Esophagus muscularis mucosa (tissue), 3 donors: Measurements from ENCODE around the gene ZBTB7C.

Source experiments
- POLR2AphosphoS5 ChIP-seq, 2 donors: sonication (generic); formaldehyde crosslinking; IDR thresholded peaks; one replicate each; pipeline ENCODE4 v1.6.1; 2017; ENCODE audit warnings: antibody characterized with exemption in 2 of 2
- TF ChIP-seq, protein P1 (sequence below), 3 experiments: fragments of 200-600 bp in 2 of 3; fragments of 450-650 bp in 1 of 3; sonication (generic) in 2 of 3; IDR thresholded peaks; one replicate each; pipeline ENCODE4 v1.5.1; 2017 to 2019; ENCODE audit warnings: antibody characterized with exemption in 3 of 3, mild to moderate bottlenecking in 2 of 3, moderate library complexity in 1 of 3

DNA sequence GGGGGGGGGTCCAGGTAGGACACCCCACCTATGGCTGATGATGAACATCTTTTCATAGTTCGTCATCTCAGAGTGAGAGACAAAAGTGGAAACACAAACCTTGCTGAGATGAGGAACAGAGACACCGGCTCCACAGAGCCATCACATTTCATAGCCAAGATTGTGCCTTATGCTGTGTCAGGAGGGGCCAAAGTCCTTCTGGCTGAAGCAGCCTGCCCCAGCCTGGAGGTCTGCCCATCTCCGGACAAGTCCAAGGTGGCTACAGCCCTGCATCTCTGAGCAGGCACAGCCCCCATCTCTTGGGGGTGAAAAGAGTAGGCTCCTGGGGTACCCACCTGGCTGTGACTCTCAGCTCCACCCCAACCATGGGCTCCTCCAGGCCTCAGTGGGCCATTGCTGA is 70.3 kb downstream of the ZBTB7C start:
- no peak for TF ChIP-seq POLR2AphosphoS5 (IDR thresholded peaks at IDR 0.05)
- TF ChIP-seq, protein P1, sequence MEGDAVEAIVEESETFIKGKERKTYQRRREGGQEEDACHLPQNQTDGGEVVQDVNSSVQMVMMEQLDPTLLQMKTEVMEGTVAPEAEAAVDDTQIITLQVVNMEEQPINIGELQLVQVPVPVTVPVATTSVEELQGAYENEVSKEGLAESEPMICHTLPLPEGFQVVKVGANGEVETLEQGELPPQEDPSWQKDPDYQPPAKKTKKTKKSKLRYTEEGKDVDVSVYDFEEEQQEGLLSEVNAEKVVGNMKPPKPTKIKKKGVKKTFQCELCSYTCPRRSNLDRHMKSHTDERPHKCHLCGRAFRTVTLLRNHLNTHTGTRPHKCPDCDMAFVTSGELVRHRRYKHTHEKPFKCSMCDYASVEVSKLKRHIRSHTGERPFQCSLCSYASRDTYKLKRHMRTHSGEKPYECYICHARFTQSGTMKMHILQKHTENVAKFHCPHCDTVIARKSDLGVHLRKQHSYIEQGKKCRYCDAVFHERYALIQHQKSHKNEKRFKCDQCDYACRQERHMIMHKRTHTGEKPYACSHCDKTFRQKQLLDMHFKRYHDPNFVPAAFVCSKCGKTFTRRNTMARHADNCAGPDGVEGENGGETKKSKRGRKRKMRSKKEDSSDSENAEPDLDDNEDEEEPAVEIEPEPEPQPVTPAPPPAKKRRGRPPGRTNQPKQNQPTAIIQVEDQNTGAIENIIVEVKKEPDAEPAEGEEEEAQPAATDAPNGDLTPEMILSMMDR (IDR thresholded peaks at IDR 0.05): no peak
